Measurements from ENCODE around the gene PHACTR4. TPM values are rescaled to one million over a fixed set of nuclear protein-coding genes. Genes with fewer than 3 reads are reported as not detected.
A peak's percentile ranks its signal among the peaks of the same experiment; 100 is the strongest.

Gene PHACTR4
- total and polyA plus RNA-seq, 2 of the 8 experiments (the other 6 are each of a cell fraction or from before 2014, with no cell fraction given): 23.7 to 57.8 TPM

- Histone ChIP-seq H3K4me2 (ENCODE audit: insufficient read depth in 1 of 2, low read depth in 2 of 2, low read length in 2 of 2) (no peak overlapping the region), H3K56ac (replicated peaks; ENCODE audit: insufficient read length, low read depth, low read length) (no peak overlapping the region), H3K36me3 (ENCODE audit: control insufficient read depth in 2 of 4, insufficient read depth in 4 of 4, low read length in 3 of 4) (peaks cover 6 to 36% (median 18%) of the 10 kb centered on the region in 4 experiments; a peak in 7 of 8 replicates), H3K23me2 (ENCODE audit: low read depth, low read length) (no peaks in the 10 kb centered on the region), H3K27me3 (replicated peaks in 1 of 4; ENCODE audit: control insufficient read depth in 3 of 4, extremely low read depth in 1 of 4, insufficient read depth in 3 of 4, low read length in 3 of 4) (no peaks in the 10 kb centered on the region), H3K27ac (ENCODE audit: low read depth, low read length) (no peak overlapping the region), H4K5ac (ENCODE audit: insufficient read length, low read depth, low read length) (no peak overlapping the region), H2BK20ac (ENCODE audit: low read length) (no peak overlapping the region), H2BK5ac (ENCODE audit: low read depth, low read length) (0 out of 2 replicates have a peak overlapping the region, but pooled peaks have one; percentile 49), H3K79me2 (ENCODE audit: control insufficient read depth in 1 of 2, insufficient read depth in 2 of 2, low read length in 2 of 2) (peaks cover 4 to 52% of the 10 kb centered on the region in 2 experiments; a peak in 3 of 4 replicates), H4K8ac (ENCODE audit: extremely low read depth, insufficient read depth, low read length) (no peak overlapping the region; the same call in 1 of the 2 replicates), H3K9ac (replicated peaks in 1 of 4; ENCODE audit: extremely low read depth in 1 of 4, low read depth in 3 of 4, low read length in 3 of 4) (no peak overlapping the region), H3K4ac (replicated peaks; ENCODE audit: insufficient read length, low read depth, low read length) (no peak overlapping the region), H3K79me1 (ENCODE audit: low read depth, low read length) (peaks cover 13% of the 10 kb centered on the region), H2AK5ac (ENCODE audit: low read depth, low read length) (no peak overlapping the region), H3K23ac (ENCODE audit: insufficient read length) (no peak overlapping the region), H2AFZ (ENCODE audit: low read length) (no peak overlapping the region), H3K18ac (ENCODE audit: extremely low read depth, low read length) (no peak overlapping the region), H4K20me1 (replicated peaks in 1 of 2; ENCODE audit: control insufficient read depth in 1 of 2, insufficient read depth in 2 of 2, low read length in 2 of 2) (peaks cover 0 to 6% of the 10 kb centered on the region in 2 experiments), H3K4me1 (replicated peaks in 1 of 4; ENCODE audit: control insufficient read depth in 3 of 4, insufficient read depth in 4 of 4, low read length in 3 of 4) (peaks cover 0 to under 1% (median 0%) of the 10 kb centered on the region in 4 experiments; a peak in 2 of 7 replicates), H4K91ac (replicated peaks; ENCODE audit: insufficient read length, low read length) (no peak overlapping the region), H2BK15ac (ENCODE audit: low read length) (no peak overlapping the region), H3K4me3 (ENCODE audit: extremely low read depth in 1 of 4, insufficient read depth in 2 of 4, low read depth in 3 of 4, low read length in 4 of 4) (no peak overlapping the region), H2BK120ac (replicated peaks; ENCODE audit: low read depth, low read length) (no peak overlapping the region), H2BK12ac (ENCODE audit: low read depth, low read length) (no peak overlapping the region; the same call in 1 of the 2 replicates), H3K9me3 (ENCODE audit: insufficient read depth in 2 of 2, low read depth in 1 of 2, low read length in 1 of 2) (no peaks in the 10 kb centered on the region), H3K14ac (ENCODE audit: insufficient read length) (no peak overlapping the region)
- 97% methylated on average over 7 of the region's 9 CpGs; no CpG with 5 or more reads in 1 of the 2 experiments for WGBS, 2 experiments (ENCODE audit: extremely low coverage in 1 of 2, insufficient coverage in 1 of 2, insufficient read length in 1 of 2, insufficient replicate concordance in 2 of 2, low coverage in 1 of 2, low lambda C conversion rate in 2 of 2, missing lambda C conversion rate in 1 of 2)
- FAIRE-seq: no peak
- POLR2A ChIA-PET (ENCODE audit: partially characterized antibody): interaction anchor here (0.6 to 31.3 kb wide), 10 partner anchors 8 to 76 kb away, joined by 3 to 660 read pairs (median 4); partner anchors contain the start of gene RCC1
- DNase-seq (ENCODE audit: low read depth in 1 of 2, low spot score in 2 of 2): no peak
- CTCF ChIA-PET (ENCODE audit: partially characterized antibody): interaction anchor here (0.5 kb wide), 1 partner anchor 14 kb away, joined by 3 read pairs; no protein-coding TSS in a partner anchor
- TF ChIP-seq SIN3A (conservative IDR thresholded peaks at IDR 0.05 in 1 of 2, IDR thresholded peaks at IDR 0.05 in 1 of 2; ENCODE audit: low read depth in 1 of 2, low read length in 2 of 2) (no peak), RFX5 (IDR thresholded peaks at IDR 0.05; ENCODE audit: borderline replicate concordance, low read depth, low read length) (no peak), ZNF274 (IDR thresholded peaks at IDR 0.05; ENCODE audit: borderline replicate concordance, extremely low read depth, low read length) (no peak), CBX5 (IDR thresholded peaks at IDR 0.05; ENCODE audit: low read depth, low read length) (no peak), SRF (IDR thresholded peaks at IDR 0.05; ENCODE audit: low read depth, low read length) (no peak), SP4 (IDR thresholded peaks at IDR 0.05; ENCODE audit: low read length) (no peak), SIX5 (IDR thresholded peaks at IDR 0.05; ENCODE audit: low read depth, low read length) (no peak), MAX (IDR thresholded peaks at IDR 0.05) (no peak), GABPA (IDR thresholded peaks at IDR 0.05; ENCODE audit: borderline replicate concordance, insufficient read depth, low read length) (no peak), POU5F1 (IDR thresholded peaks at IDR 0.05; ENCODE audit: low read depth, low read length) (no peak), KDM1A (IDR thresholded peaks at IDR 0.05; ENCODE audit: borderline replicate concordance, low read length) (no peak), BACH1 (IDR thresholded peaks at IDR 0.05; ENCODE audit: low read length) (no peak), HDAC6 (IDR thresholded peaks at IDR 0.05; ENCODE audit: low read depth, low read length) (no peak)
Measured at GRCh38 chr1:28526886-28527285, 157.3 kb downstream of the PHACTR4 start.

Measured in H1 (cell line).